Transverse colon (tissue), 4 donors: ENCODE results near the gene DYNLL1.

Experiments
- EP300 ChIP-seq: sonication (generic); formaldehyde crosslinking; IDR thresholded peaks from one replicate; pipeline ENCODE4 v1.6.1; 2017; ENCODE audit warnings: antibody characterized with exemption, low read depth
- POLR2A ChIP-seq: fragments of 450-650 bp; IDR thresholded peaks from one replicate; pipeline ENCODE4 v1.6.1; 2016; ENCODE audit warnings: antibody characterized with exemption, mild to moderate bottlenecking, moderate library complexity
- POLR2AphosphoS5 ChIP-seq, 3 donors: sonication (generic); formaldehyde crosslinking; IDR thresholded peaks; one replicate each; pipeline ENCODE4 v1.6.1; 2016; ENCODE audit warnings: antibody characterized with exemption in 3 of 3
- TF ChIP-seq, protein P1 (sequence below), 5 experiments: fragments of 200-600 bp in 3 of 5; fragments of 450-650 bp in 2 of 5; sonication (generic) in 3 of 5; IDR thresholded peaks; 1 replicate in 2 of 5; 2 replicates in 3 of 5; pipeline ENCODE4 v1.5.1; 2016 to 2017; ENCODE audit warnings: antibody characterized with exemption in 5 of 5, inconsistent platforms in 3 of 5, mild to moderate bottlenecking in 2 of 5, moderate library complexity in 1 of 5

DNA sequence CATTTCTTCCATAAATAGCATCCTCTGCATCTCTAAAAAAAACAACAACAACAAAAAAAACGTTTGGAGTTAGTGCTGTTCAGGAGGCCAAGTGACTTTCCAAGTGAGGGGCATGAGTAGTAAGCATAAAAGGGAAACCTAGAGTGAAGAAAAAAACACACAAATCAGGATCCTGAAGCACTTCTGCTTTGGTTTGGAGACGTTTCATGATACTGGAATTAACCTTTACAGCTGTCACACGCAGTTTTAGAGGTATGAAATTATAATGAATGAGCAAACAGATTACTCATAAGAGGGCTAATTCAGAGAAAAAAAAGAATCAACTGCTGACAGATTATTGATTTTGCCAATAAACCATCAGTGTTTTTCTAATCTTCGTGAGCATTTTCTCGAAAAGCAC, 30.2 kb upstream of the DYNLL1 start:
- TF ChIP-seq POLR2AphosphoS5 (IDR thresholded peaks at IDR 0.05): no peak
- TF ChIP-seq EP300: no peak
- TF ChIP-seq, protein P1, sequence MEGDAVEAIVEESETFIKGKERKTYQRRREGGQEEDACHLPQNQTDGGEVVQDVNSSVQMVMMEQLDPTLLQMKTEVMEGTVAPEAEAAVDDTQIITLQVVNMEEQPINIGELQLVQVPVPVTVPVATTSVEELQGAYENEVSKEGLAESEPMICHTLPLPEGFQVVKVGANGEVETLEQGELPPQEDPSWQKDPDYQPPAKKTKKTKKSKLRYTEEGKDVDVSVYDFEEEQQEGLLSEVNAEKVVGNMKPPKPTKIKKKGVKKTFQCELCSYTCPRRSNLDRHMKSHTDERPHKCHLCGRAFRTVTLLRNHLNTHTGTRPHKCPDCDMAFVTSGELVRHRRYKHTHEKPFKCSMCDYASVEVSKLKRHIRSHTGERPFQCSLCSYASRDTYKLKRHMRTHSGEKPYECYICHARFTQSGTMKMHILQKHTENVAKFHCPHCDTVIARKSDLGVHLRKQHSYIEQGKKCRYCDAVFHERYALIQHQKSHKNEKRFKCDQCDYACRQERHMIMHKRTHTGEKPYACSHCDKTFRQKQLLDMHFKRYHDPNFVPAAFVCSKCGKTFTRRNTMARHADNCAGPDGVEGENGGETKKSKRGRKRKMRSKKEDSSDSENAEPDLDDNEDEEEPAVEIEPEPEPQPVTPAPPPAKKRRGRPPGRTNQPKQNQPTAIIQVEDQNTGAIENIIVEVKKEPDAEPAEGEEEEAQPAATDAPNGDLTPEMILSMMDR (IDR thresholded peaks at IDR 0.05): no peak
- no peak for TF ChIP-seq POLR2A
